ENCODE measurements around the gene TRAPPC2.
"Not testable (repeated sequence)": the region's sequence is repeated elsewhere in the genome, so short reads cannot be mapped to it uniquely, and the experiment has no call there.

TRAPPC2 gene

DNA sequence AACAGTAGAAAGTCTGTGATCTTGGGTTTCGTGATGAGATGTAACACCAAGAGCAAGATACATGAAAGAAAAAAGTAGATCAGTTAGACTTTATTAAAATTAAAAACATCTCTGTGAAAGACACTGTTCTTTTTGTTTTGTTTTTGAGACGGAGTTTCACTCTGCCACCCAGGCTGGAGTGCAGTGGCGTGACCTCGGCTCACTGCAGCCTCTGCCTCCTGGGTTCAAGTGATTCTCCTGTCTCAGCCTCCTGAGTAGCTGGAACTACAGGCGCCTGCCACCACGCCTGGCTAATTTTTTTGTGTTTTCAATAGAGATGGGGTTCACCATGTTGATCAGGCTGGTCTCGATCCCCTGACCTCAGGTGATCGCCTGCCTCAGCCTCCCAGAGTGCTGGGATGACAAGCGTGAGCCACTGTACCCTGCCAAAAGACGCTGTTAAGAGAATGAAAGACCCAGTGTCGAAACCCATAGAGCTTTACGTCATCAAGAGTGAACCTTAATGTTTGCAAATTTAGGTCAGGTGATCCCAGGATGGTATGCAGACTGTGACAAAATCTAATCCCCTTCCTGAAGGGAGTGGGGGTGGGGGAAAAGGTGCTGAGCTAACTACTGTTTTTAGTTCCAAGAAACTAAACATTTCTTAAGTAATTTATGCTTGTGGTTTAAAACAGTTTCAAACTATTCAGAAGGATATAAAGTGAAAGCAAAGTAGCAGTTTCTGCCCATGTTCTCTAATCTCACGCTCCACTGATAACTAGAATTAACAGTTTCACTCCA lies 8.2 kb upstream of the TRAPPC2 start:
- DNase-seq: no peak

DNA sequence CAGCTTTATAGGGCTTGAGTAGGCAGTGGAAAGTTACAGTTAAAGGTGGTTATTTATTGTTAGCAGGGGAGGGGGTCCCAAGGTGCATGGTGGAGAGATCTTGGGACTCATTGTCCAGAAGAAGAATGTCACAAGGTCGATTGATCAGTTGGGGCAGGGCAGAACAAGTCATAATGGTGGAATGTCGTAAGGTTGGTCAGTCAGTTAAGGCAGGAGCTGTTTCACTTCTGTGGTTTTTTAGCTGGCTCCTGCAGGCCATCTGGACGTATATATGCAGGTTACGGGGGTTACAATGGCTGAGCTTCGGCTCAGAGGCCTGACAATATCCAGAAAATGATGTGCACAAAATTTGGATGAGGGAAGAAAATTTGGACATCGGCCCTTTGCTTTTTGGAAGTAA lies 7.3 kb upstream of the TRAPPC2 start:
- DNase-seq: no peak

DNA sequence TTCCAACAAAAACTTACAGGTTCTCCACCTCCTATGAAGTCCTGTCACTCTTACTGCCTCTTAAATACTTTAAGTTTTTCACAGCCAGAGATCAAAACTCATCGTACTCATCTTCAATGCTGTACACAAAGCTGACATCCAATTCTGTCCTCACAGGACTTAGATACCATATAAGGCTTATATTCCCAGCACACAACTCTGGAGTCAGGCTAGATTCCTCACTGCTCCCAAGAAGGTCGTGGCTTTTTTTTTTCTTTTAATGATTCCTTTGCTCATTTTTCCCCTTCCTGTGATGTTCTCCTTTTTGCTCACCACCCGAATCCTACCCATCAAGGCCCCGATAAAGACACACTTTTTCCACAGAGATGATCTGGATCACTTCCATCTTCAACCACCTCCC lies 914 bp downstream of the TRAPPC2 start:
- DNase-seq: no peak

DNA sequence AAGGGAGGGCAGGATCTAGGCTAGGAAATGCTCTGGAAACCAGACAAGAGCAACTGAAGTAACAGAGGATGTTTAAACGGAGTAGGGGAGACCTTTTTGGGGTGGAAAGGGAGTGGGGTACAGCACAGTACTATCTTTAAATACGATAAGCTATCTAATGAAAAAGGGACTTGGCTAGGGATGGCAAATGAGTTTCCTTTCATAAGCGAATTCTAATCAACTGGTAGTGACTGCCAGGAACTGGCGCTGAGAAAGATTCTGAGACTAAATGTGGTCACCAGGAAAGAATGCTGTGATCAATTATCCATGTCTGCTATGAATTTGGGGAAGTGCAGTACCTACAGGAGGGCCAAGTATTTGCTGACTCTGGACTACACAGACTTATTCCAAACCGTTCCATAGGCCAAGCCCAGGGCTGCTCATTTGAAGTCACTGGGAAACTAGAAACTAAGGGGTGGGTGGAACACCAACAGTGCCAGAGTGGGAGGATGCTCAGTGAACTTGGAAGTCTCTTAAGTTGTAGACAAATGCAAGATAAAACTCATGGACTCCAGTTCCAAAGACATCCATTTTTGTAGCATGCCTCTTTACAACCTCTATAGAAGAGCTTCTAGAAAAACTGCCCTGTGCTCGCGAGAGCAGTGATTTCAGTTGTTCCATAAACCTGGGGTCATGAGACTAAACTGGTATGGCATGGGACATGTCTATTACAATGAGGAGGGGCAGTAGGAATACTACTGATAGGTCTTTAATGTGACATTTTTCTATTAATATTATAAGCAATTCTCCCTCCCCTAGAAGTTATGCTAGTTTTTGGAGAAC lies 2.0 kb downstream of the TRAPPC2 start:
- DNase-seq: no peak

DNA sequence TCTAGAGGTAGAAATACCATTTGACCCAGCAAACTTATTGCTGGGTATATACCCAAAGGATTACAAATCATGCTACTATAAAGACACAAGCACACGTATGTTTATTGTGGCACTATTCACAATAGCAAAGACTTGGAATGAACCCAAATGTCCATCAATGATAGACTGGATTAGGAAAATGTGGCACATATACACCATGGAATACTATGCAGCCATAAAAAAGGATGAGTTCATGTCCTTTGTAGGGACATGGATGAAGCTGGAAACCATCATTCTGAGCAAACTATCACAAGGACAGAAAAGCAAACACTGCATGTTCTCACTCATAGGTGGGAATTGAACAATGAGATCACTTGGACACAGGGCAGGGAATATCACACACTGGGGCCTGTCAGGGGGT lies 3.9 kb downstream of the TRAPPC2 start:
- not testable (repeated sequence) for DNase-seq

DNA sequence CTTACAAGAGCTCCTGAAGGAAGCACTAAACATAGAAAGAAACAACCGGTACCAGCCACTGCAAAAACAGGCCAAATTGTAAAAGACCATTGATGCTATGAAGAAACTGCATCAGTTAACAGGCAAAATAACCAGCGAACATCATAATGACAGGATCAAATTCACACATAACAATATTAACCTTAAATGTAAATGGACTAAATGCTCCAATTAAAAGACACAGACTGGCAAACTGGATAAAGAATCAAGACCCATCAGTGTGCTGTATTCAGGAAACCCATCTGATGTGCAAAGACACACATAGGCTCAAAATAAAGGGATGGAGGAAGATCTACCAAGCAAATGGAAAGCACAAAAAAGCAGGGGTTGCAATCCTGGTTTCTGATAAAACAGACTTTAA lies 7.8 kb downstream of the TRAPPC2 start:
- DNase-seq: not testable (repeated sequence)

DNA sequence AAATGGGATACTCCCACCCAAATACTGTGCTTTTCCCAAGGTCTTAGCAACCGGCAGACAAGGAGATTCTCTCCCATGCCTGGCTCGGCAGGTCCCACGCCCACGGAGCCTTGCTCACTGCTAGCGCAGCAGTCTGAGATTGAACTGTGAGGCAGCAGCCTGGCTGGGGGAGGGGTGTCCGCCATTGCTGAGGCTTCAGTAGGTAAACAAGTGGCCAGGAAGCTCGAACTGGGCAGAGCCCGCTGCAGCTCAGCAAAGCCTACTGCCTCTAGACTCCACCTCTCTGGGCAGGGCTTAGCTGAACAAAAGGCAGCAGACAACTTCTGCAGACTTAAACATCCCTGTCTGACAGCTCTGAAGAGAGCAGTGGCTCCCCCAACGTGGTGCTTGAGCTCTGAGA lies 9.5 kb downstream of the TRAPPC2 start:
- not testable (repeated sequence) for DNase-seq

DNA sequence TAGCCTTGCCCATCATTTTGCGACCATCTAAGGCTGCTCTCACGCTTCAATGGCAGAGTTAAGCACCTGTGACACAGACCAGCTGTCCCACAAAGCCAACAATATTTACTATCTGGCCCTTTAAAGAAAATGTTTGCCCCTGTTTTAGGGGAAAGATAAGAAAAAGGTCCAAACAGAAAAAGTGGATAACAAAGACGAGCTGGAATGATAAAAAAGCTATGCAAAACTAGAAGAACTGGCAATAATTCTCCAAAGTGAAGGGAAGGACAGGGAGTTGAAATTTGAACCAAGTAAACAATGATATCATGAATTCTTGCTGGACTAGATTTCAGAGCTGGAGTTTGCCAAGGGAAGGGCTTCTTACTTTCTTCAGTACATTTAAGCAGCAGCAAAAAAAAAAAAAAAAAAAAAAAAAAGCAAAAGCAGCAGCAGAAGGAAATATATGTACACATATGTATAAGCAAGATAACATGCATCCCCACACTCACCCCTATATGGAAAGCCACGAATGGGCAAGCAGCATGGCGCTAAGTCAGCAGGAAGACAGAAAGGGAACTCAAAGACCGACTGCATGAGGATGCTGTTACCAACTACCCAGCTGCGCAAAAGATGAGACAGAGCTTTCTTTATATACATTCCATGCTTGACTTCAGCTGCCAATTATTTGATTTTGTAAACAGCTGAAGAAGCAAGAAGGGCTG lies 12.5 kb downstream of the TRAPPC2 start:
- DNase-seq: no peak

DNA sequence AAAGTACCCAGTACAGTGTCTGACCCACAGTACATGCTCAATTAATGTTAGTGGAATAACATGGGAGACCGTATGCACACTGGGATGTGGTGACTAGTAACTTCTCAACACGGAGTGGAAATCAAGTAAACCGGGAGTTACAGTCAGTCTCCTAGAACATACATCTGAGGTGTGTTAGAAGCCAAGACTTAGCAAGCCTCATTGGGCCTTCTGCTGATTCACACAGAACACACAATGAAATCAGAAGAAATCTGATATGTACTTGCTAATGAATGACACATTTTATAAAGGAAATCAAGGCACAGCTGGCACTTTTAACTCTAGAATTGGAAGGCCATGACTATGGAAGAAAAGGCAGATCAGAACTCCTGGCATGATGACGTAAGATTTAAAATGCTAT lies 13.0 kb downstream of the TRAPPC2 start:
- no peak for DNase-seq

DNA sequence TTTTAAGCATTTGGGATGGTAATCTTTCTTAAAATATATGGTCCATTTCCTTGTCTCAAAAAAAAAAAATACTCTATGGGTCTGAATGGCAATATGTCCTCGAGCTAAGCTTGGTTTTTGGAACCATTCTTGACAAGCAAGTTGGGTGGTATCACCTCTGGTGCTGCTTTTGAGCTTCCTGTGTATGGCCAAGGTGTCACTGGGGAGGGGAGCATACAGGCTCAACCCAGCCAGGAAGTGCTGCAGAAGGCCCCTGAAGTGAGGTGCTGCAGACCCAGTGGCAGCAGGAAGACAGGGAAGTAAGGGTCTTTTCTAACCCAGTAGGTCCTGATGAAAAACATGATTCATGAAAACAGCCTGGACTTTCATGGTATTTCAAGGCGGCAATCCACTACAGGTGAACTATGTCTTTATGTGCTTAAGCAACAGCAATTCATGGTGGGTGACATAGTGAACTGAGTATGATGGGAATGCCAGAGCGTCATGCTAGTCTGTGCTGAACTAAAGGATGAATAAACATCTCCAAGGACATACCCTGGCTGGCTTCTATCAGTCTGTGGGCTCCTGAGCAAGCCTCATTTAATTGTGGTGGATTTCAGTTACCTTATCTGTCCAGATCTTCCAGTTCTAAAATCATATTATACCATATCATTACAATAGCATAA lies 15.1 kb downstream of the TRAPPC2 start:
- no peak for DNase-seq

DNA sequence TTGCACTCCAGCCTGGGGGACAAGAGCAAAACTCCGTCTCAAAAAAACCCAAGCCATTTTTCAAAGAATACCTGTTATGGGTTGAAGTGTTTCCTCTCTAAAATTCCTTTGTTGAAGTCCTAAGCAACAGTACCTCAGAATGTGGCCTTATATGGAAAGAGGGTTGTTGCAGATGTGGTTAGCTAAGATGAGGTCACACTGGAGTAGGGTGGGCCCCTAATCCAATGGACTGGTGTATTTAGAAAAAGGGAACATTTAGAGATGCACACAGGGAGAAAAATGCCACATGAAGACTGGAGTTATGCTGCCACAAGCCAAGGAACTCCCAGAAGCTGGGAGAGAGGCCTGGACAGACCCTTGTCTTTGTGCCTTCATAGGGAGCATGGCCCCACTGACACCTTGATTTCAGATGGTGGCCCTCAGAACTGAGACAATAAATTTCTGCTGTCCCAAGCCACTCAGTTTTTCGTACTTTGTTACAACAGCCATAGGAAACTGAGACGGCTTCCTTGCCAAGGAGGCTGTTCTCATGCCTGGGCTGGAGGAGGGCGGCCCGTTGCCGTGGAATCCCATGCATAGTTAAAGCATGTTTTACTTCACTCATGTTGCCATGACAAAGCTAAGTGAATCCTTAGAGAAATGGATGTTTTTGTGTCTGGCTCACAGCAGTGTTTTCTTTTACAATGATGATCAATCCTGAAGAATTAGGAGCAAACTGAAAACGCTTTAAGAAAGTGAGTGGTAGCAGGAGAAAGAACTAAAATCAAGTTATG lies 16.5 kb downstream of the TRAPPC2 start:
- DNase-seq: no peak

DNA sequence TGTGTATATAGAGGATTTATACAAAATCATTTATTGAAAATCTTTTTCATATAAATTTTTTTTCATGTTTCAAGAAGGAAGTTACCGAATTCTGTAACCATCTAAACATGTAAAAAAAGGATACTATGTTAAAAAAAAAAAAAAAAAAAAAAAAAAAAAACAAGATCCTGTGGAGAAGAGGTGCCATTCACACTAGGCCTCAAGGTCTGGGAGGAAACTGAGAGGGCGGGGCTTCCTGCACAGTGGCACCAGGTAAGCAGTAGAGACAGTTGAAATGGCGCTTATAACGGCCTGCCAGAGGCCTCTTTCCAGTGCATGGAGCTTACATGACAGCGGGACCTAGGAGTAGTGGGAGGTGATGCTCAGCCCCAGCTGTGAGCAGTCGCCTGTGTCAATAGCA lies 17.5 kb downstream of the TRAPPC2 start:
- DNase-seq: no peak

DNA sequence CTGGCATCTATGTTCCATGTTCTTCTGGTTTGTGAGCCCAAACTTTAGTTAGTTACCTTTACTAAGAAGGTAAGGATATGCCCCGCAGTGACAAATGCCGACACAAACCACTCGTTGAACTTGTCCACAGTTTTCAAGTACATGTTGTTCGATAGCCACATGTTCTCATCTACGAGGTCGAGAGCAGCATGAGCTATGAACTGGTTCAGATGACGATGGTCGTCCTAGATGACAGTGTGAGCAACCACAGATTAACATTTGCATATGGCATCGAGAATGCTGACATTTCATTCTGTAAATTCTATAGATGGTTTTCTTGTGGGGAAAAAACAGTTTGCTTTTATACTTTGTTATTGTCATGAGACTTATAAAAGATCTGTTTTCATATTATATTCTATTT lies 18.0 kb downstream of the TRAPPC2 start:
- DNase-seq: no peak

DNA sequence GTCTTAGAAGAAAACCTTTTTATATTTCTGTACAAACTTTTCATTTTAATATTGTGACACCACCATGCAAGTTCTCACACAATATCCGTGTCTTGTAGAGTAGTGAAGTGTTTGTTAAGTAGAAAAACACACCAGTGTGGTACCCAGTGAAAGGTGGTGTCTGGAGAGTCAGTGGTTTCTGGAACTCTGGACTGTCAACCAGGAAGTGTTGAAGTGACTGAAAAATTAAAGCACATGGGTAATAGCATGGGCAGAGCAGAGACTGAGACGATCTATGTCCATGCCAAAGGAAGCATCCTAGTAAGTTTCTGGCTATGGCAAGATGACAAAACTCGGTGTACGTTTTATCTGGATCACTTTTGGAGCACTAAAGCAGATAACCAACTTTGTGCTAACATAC lies 23.3 kb downstream of the TRAPPC2 start:
- no peak for DNase-seq

DNA sequence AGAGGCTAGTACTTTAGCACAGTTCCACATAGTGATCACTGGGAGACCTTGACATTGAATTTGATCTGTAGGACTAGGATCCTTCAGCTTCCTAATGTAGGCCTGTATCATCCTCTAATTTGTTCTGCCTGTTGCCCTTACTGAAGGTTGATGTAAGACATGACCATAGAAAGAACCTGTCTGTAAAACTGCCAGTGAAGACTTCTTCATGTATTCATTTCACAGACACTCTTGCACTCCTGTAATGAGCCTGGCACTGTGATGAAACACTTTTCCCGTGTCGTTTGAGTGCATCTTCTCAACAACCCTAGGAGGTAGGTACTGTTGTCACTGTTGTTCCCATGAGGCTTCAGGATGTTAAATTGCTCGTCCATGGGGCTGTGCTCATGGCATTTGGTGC lies 30.8 kb downstream of the TRAPPC2 start:
- no peak for DNase-seq

DNA sequence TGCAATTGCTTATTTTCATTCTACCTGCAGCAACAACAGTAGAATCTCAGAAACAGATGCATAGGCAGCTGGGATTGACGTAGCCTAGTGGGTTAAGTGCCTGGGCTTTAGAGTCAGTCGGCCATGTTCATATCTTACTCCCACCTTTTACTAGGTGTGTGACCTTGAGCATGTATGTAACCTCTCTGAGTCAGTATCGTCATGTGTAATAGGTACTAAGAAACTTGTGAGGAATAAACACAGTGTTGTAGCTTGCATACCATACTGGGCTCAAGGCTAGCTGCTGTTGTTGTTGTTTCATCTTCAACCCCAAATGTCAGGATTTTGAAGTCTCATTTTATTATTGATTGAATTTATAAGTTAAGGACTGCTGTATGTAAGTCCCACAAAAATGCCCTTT lies 31.3 kb downstream of the TRAPPC2 start:
- no peak for DNase-seq

DNA sequence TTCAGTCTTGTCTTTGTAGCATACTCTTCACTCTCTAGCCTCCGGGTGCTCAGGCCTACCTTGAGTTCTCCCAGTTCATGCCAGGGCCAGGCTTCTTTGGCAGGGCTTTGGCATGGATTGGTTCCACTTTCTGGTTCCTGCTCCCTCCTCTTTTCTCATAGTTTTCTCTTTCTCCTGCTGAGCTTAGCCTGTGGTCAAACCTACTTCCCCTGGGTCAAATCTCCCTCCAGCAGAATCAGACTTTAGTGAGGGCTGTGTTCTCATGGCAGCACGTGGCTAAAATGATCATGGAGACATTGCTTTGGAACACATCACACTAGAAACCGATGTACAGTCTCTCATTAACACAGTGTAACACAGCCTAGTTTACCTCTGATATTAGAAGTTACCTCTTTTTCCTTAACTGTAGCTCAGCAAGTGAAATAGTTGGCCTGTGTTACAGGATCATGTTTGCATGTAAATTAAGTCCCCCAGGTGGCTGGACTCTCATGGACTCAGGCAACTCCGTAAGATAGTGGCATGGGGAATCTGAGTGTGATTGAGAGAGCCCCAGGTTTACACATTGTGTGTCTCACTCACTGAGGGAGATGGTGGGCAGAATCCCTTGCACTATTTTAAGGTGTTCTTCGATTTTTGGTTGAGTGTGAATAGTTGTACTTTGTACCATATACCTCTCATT lies 32.2 kb downstream of the TRAPPC2 start:
- no peak for DNase-seq

DNA sequence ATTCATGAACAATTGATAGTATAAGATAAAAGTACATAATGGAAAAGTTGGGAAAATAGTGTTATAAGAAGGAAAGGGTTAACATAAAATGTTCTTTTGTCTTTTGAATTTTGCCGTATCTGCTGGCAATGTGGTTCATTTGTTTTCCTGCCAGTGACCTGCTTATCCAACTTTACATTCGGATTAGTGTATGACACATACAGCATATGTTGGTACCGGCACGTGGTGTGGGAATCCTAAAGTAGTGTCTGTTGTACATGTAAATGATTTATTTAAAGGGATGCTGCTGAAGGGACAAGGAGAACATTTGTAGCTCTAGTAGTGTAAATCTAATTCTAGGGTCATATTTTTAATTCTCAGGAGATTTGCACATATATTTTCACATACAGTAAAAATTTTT lies 34.0 kb downstream of the TRAPPC2 start:
- DNase-seq: no peak

DNA sequence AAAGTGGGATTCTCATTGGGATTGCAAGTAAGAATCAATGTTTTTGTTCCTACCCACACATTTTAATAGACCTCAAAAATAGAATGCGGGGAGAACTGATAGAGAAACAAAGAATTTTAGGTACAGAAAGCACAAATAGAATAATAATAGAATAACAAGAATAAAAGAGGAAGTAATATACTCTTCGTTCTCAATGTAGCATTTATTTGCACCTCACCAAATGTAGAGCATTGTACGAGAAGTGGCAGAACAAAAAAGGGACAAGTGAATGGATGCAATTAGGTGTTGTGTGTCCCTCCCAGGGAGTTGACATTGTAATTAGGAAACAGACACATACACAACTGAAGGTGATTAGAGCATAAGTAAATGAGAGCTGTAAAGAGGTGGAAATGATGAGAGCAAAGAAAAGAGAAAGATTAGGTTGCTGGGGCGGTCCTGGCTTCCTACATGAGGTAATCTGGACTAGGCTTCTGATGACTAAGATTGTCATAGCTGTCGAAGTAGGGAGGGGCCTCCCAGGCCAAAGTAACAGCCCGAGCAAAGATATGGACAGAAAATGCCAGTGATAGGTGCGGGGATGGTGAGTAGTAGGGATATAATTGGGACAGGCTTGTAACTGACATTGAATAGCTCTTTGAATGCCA lies 35.1 kb downstream of the TRAPPC2 start:
- peak; percentile 54 for DNase-seq

DNA sequence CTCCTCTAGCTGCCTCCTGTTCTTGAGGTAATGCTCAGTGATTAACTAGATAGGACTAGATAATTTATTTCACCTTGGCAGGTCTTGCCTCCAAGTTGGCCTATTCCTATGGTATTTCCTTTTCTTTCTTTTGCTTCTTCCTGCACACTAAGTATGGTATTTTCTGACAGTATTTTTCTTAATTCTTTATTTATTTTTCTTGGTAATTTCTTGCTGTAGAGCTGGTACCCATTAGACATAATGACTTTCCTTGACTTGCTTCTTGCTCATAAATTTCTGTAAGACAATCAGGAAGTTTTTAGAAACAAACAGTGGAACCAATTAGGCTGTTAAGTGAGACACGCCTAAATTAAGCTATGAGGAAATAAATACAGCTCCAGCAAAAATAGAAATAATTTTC lies 36.0 kb downstream of the TRAPPC2 start:
- no peak for DNase-seq

DNA sequence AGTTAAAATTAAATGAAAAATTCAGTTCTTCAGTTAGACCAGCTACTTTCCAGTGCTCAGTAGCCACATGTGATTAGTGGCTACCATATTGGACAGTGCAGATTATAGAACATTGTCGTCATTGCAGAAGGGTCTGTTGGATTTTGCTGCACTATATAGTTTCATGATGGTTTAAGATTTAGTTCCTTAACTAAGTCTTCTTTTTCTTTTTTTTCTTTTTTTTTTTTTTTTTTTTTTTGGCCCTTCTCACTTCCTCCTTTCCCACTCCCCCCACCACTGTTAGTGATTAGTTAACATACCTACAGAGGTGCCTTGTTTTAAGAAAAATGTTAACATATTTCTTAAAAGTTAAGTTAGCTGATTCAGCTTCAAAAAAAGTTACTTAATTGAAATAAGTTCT lies 36.4 kb downstream of the TRAPPC2 start:
- no peak for DNase-seq

Data from NCI-H226 (cell line).